ENCODE measurements around the gene STUB1.
"Not testable (repeated sequence)": the region's sequence is repeated elsewhere in the genome, so short reads cannot be mapped to it uniquely, and the experiment has no call there.

Gene STUB1

GRCh38 chr16:678209-678857 lies 1.9 kb upstream of the STUB1 start:
- no peak for DNase-seq (ENCODE audit: low read depth in 1 of 2, low spot score in 1 of 2)

- no peak for DNase-seq (ENCODE audit: low read depth in 1 of 2, low spot score in 1 of 2)
Measured at GRCh38 chr16:678858-679813, 1.1 kb upstream of the STUB1 start.

- DNase-seq (ENCODE audit: low read depth in 1 of 2, low spot score in 1 of 2): no peak
Measured at GRCh38 chr16:680625-680945, 375 bp downstream of the STUB1 start.

GRCh38 chr16:680967-681745 lies 946 bp downstream of the STUB1 start:
- DNase-seq (ENCODE audit: low read depth in 1 of 2, low spot score in 1 of 2): no peak

- DNase-seq (ENCODE audit: low read depth in 1 of 2, low spot score in 1 of 2): no peak
Measured at GRCh38 chr16:681746-682427, 1.7 kb downstream of the STUB1 start.

- no peak for DNase-seq (ENCODE audit: low read depth in 1 of 2, low spot score in 1 of 2)
Measured at GRCh38 chr16:682493-683395, 2.5 kb downstream of the STUB1 start.

GRCh38 chr16:683396-684070 lies 3.3 kb downstream of the STUB1 start:
- no peak for DNase-seq (ENCODE audit: low read depth in 1 of 2, low spot score in 1 of 2)

- peak; percentile 91 to 96 for DNase-seq (ENCODE audit: low read depth in 1 of 2, low spot score in 1 of 2)
Measured at GRCh38 chr16:684071-684794, 4.0 kb downstream of the STUB1 start, which contains the start of gene JMJD8. Gene JMJD8, minus strand, starts transcription at chr16:684334. Its CDS starts 15 bp downstream, at chr16:684319.

- no peak for DNase-seq (ENCODE audit: low read depth in 1 of 2, low spot score in 1 of 2)
Measured at GRCh38 chr16:684961-685696, 4.9 kb downstream of the STUB1 start.

- DNase-seq (ENCODE audit: low read depth in 1 of 2, low spot score in 1 of 2): no peak
Measured at GRCh38 chr16:685967-686366, 5.8 kb downstream of the STUB1 start.

- DNase-seq (ENCODE audit: low read depth in 1 of 2, low spot score in 1 of 2): no peak
Measured at GRCh38 chr16:686459-687260, 6.5 kb downstream of the STUB1 start.

- no peak for DNase-seq (ENCODE audit: low read depth in 1 of 2, low spot score in 1 of 2)
Measured at GRCh38 chr16:687499-687898, 7.3 kb downstream of the STUB1 start.

- no peak for DNase-seq (ENCODE audit: low read depth in 1 of 2, low spot score in 1 of 2)
Measured at GRCh38 chr16:689175-689897, 9.1 kb downstream of the STUB1 start.

- DNase-seq (ENCODE audit: low read depth in 1 of 2, low spot score in 1 of 2): not testable (repeated sequence)
Measured at GRCh38 chr16:691242-691641, 11.0 kb downstream of the STUB1 start.

- no peak for DNase-seq (ENCODE audit: low read depth in 1 of 2, low spot score in 1 of 2)
Measured at GRCh38 chr16:692356-693108, 12.3 kb downstream of the STUB1 start.

- DNase-seq (ENCODE audit: low read depth in 1 of 2, low spot score in 1 of 2): no peak
Measured at GRCh38 chr16:693364-693763, 13.2 kb downstream of the STUB1 start.

All from activated T-helper 1 cell treated with anti-CD3 and anti-CD28 coated beads, Interleukin-2, amount 50 U/mL, for 16 hours (primary cell).